NCI-H146 treated with DMSO at 0.1 percent for 48 hours (cell line): ENCODE data around the gene SMTN.
"Not testable (repeated sequence)": the region's sequence is repeated elsewhere in the genome, so short reads cannot be mapped to it uniquely, and the experiment has no call there.

Experiments
- DNase-seq: peaks from one replicate; lab custom pipeline; 2025; ENCODE audit not compliant: unreplicated experiment; lab: John Stamatoyannopoulos, UW

SMTN gene

GRCh38 chr22:31069691-31070314 lies 11.3 kb upstream of the SMTN start:
- DNase-seq, result not testable (repeated sequence)

DNA sequence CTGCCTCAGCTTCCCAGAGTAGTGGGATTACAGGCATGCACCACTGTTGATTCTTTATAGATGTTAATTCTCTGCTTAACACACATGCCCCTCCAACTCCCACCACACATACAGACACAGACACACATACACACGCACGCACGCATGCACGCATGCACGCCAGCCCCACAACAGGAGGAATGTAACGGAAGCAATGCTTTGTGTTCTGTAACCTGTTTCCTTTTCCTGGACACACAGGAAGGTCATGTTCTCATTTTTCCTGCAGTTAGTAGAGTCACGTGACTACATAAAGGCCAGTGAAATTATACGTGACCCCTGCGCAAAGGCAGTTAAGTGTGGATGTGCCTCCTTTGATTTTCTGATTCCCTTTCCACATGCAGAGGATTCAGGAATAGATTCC lies 8.0 kb upstream of the SMTN start:
- DNase-seq, result not testable (repeated sequence)

DNA sequence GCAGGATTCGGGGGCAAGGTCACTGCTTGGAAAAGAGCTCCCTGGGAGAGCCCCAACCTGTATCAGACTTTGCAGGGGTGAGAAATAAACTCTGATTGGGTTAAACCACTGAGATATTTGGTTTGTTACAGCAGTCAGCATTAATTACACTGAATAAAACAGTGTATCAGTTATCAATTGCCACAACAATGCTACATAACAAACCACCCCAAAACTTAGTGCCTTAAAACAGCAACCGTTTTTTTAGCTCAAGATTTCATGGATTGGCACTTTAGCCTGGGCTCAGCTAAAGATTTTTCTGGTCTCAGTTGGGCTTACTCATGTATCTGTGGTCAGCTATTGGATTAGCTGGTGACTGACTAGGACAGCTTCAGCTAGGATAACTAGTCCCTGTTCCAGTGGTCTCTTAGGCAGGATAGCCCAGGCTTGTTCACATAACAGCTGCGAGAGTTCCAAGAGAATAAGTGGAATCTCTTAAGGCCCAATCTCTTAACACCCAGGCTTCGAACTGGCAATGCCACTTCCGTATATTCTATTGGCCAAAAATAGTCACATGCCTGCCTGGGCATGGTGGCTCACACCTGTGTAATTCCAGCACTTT lies 7.5 kb upstream of the SMTN start:
- not testable (repeated sequence) for DNase-seq

DNA sequence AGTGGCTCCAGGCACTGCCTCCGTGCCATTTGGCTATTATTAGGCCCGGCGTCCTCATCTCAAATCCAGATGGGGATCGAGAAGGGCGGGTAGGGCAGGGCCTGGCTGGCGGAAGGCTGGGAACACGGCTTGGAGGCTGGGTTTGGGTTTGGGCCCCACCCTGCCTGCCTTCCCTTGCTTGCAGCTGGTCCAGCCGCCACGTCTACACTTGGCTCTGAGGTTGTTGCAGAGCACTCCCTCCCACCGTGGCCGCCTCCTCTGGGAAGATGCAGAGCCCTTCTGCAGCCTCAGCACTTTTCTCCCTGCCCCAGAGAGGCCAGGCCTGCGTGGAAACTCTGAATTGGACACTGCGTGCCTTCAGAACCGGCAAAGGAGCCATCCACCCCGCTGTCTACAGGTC lies 5.2 kb upstream of the SMTN start:
- DNase-seq, result no peak

DNA sequence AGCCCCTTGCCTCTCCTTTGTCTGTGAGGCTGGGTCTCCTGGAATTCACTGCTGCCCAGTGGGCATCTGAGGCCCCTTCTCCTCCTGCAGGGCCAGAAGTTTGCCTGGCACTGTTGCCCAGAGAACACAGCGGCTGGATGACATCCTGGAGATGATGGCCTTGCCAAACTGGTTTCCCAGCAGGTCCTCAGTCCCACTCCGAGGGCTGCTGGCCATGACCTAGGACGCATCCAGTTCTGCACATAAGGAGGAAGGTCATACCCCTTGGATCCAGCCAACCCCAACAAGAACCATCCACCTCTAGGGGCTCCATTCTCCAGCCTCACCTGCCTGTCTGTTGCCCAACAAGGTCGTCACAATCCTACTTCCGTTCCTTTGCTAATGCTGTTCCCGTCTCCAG lies 3.4 kb upstream of the SMTN start:
- no peak for DNase-seq

DNA sequence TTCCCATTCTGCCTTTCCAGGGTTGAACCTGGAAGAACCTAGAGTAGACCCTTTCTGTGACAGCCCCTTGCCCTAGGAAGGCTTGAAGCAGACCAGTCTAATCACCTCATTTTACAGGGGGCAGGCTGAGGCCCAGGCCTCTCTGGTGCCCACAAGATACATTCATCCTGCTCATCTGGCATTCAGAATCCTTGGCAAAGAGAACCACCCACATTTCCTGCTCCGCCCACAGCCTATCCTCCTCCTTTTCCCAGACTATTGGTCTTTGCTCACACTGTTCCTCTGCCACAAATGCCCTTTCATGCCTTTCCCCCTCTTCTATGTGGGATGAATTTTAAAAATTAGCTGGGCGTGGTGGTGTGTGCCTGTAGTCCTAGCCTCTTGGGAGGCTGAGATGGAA lies 2.7 kb upstream of the SMTN start:
- DNase-seq, result not testable (repeated sequence)

GRCh38 chr22:31079095-31079642 lies 1.9 kb upstream of the SMTN start:
- DNase-seq, result no peak

DNA sequence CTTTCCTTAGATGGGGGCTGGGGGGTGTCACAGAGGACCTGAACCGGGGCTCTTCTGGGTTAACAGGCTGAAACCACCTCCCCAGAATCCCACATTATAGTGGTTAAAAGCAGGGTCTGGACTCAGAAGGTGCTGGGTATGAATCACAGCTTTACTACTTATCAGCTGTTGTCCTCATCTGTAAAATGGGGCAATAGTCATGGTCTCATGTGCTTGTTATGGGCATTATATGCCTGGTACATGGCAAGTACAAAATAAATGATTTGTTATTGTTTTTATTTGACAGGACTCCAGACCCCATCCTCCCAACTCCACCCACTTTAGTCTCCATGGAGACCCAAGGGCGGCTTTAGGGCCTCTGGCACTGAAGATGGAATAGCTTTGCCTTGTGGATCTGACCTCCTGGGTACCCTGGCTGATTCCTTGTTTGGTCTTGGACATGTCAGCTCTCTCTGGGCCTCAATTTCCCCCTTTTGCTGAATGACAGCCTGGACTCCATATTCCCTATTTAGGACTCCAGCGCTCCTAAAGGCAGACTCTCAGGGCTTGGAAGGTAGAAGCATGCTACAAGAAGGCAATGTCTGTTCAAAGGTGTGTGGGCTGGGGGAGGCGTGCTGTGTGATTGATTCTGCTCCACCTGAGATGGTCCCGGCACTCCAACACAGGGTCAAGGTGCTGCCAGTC lies 812 bp upstream of the SMTN start:
- DNase-seq, result no peak

- no peak for DNase-seq
These were observed 966 bp downstream of the SMTN start for GRCh38 chr22:31081963-31082605.

- no peak for DNase-seq
These were observed 1.7 kb downstream of the SMTN start for GRCh38 chr22:31082606-31083376.

DNA sequence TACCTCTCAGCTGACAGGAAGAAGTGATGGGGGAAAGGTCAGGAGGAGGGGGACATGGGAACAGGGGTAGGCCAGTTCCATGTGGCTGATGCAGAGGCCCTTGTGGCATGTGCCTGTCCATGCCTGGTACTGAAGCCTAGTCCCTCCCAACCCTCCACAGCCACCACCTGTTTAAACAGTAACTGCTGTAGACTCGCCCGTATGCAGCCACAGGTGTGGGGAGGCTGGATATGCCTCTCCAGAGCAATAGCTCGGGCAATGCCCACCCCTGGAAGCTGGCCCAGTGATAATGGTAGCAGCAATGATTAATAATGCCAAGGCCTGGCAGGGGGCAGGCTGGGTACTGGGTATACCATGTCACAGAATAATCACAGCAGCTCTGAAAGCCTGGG lies 2.3 kb downstream of the SMTN start:
- DNase-seq, result peak; percentile 5

DNA sequence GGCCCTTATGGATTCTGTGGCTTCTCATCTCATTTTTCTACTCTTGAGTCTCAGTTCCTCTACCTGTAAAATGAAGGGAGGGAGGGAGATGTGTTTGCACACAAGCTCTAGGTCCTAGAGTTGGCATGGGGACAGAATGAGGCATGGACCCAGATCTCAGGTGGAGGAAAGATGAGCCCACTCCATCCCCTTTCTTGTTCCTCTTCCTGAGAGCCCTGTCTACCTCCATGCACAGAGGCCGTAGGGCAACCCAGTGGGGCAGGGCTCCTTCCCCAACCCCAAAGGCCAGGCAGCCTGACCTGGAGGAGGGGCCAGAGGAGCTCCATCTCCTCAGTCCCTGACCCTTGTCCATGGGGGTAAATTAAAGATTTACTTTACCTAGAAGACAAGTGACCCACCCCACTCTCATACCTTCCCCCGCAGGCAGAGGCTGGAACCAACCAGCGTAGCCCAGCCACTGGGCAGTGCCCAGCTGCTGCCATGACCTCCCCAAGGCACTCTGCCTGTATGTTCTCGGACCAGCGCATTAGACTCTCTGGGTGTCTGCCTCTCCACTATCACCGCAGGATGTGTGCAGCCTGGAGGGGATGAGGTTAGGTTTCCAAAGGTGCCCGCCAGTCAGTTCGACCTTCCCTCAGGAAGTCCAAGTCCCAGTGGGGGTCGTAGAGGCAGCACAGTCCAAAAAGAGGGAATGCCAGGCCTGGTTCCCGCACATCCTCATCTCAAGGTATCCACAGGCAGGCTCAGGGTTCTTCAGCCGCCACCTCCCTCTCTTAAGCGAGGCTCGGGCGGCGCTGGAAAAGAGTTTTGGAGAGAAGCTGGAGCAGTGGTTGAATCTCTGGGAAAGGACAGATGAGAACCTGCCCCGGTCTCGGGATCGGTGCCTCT lies 3.0 kb downstream of the SMTN start:
- DNase-seq, result no peak

DNA sequence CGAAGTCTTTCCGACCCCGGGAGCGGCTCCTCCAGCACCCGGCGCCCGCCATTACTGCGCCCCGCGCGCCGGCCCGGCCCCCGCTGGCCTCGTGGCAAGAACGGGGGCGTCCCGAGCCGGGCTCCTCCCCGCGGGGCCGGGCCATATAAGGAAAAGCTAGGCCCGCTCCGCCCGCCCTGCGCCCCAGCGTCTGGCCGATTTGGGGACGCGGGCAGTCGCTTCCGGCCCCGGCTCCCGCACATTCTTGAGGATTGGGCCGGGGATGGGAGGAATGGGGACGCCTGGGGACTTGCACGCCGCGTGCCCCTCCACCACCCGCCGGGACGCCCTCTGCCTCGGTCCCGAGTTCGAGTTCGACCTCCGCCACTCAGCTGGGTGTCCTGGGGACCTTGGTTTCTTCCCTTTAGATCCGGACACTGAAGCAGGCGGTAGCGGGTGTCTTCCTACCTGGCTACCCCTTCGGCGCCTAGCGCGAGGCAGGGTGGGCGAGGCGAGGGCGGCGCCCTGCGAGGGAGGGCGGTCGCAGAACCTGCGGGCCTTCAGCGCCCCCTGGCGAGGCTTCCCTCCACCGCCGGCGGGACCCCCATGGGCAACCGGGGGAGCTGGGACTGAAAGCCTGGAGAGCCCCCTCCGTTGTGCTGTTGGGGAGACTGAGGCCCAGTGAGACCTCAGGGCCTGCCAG lies 3.8 kb downstream of the SMTN start:
- DNase-seq, result no peak

- no peak for DNase-seq
These were observed 4.3 kb downstream of the SMTN start for GRCh38 chr22:31085493-31085824.

- DNase-seq, result no peak
These were observed 4.8 kb downstream of the SMTN start for GRCh38 chr22:31085928-31086327.

GRCh38 chr22:31086703-31087330 lies 5.7 kb downstream of the SMTN start:
- no peak for DNase-seq

DNA sequence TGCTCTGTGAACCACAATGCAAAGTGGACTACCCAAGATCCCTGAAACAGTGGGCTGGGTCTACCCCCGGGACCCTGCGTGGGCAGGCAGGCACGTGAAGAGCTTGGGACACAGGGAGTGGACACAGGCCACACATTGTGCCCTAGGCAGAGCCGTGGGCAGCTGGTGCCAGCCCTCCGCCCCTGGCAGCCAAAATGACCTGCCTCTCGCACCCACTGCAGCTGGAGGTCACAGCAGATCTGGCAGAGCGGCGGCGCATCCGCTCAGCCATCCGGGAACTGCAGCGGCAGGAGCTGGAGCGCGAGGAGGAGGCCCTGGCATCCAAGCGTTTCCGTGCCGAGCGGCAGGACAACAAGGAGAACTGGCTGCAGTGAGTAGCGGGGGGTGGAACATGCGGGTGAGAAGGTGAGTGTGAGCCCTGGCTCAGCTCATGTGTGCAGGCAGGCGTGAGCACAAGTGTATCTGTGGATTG lies 6.7 kb downstream of the SMTN start:
- DNase-seq, result no peak

GRCh38 chr22:31088233-31088986 lies 7.3 kb downstream of the SMTN start:
- no peak for DNase-seq
